LNCaP clone FGC (cell line): Measurements from ENCODE around the gene SEMA3D.

Experiments used
- DNase-seq: peaks from one replicate; pipeline ENCODE4 v3.0.0-alpha.2; 2011; ENCODE audit warnings: low read depth
- H3K4me3 ChIP-seq: 2 replicates; pipeline ENCODE4 v1.5.1; 2011; ENCODE audit warnings: mild to moderate bottlenecking, low read depth, low read length, control low read depth
- TF ChIP-seq, protein P1 (sequence below): IDR thresholded peaks from 2 replicates; pipeline ENCODE4 v1.5.1; 2012; ENCODE audit warnings: mild to moderate bottlenecking; ENCODE audit not compliant: control insufficient read depth, insufficient read depth; ENCODE audit errors: extremely low read depth

The SEMA3D gene

DNA sequence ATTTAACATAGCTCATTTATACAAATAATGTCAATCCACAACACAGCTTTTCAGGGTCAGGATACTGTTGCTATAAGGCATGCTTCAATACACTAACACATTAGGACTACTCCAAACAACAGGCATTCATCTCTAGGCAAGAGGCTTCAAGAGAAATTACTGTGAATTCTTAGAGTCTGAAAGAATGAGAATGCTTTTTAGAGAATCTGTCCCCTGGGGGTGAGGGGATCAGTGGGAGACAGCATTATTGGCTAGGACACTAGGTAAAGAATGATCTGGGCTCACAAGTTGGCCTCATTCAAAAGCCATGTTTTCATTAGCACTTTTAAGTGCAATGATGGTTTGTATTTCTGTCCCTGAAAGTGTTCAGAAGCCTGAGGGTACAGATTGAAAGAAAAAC, 132.6 kb downstream of the SEMA3D start:
- TF ChIP-seq, protein P1, sequence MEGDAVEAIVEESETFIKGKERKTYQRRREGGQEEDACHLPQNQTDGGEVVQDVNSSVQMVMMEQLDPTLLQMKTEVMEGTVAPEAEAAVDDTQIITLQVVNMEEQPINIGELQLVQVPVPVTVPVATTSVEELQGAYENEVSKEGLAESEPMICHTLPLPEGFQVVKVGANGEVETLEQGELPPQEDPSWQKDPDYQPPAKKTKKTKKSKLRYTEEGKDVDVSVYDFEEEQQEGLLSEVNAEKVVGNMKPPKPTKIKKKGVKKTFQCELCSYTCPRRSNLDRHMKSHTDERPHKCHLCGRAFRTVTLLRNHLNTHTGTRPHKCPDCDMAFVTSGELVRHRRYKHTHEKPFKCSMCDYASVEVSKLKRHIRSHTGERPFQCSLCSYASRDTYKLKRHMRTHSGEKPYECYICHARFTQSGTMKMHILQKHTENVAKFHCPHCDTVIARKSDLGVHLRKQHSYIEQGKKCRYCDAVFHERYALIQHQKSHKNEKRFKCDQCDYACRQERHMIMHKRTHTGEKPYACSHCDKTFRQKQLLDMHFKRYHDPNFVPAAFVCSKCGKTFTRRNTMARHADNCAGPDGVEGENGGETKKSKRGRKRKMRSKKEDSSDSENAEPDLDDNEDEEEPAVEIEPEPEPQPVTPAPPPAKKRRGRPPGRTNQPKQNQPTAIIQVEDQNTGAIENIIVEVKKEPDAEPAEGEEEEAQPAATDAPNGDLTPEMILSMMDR, result no peak
- no peak for DNase-seq
- H3K4me3 ChIP-seq, result no peak overlapping the region

DNA sequence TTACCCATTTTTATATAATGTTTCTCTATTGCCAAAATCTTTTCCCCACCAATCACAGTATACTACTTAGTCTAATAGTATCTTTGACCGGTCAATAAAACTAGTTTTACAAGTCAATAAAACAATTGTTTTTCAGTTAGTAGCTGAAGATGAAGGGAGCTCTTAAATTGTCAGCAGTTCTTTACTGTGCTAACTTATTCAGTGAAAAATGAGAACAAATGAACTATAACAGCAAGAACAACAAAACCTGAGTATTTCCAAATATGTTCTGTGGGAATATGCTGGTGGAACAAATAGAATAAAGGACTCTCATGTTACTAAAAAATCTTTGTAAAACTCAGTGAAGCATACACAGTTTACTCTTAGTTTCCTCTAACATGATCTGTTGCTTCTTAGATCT, 134.0 kb downstream of the SEMA3D start:
- no peak for DNase-seq
- TF ChIP-seq, protein P1, result no peak
- H3K4me3 ChIP-seq, result no peak overlapping the region

DNA sequence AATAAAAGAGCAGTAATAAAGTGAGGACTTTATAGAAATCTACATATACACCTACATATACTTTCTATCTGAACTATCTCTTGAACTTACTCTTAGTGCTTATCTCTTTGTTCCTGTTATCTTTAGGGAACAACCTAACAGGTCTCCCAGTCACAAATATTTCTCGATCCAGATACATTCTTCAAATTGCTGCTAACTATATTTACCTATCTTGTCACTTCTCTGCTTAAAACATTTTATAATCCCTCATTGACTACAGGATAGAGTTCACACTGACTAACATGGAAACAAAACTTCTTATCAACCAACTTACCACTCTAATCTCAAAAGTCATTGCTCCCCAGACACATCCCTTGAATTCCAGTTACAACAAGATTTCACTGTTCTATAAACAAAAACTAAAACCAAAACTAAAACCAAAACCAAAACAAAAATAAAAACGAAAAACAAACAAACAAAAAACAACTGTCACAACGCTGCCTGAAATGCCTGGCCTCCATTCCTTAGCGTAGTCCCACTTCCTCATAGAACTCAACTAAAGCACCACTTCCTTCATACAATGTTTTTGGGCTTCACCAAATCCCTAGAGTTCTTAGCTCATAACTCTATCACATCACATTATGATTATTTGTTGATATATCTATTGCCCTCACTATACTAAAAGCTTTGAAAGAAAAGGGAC, 134.7 kb downstream of the SEMA3D start:
- no peak overlapping the region for H3K4me3 ChIP-seq
- no peak for DNase-seq
- TF ChIP-seq, protein P1, result no peak

DNA sequence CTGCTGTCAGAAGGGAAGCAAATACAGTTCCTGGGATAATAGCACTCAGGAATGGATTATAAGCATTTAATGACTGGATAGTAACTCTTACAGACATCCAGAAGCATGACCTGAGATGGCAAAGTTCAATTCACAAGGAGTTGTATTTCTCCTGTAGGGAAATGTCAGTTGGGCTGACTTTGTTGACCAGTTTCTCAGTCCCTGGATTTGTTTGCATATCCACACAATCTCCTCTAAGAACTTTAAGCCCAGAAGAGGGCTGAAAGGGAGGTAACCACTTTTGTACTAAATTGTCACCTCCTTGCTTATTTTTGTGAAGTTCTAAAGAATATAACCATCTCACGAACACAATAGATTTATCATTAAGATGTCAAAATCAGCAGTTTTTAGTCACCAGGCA, 140.3 kb downstream of the SEMA3D start:
- DNase-seq, result no peak
- TF ChIP-seq, protein P1, result no peak
- no peak overlapping the region for H3K4me3 ChIP-seq

DNA sequence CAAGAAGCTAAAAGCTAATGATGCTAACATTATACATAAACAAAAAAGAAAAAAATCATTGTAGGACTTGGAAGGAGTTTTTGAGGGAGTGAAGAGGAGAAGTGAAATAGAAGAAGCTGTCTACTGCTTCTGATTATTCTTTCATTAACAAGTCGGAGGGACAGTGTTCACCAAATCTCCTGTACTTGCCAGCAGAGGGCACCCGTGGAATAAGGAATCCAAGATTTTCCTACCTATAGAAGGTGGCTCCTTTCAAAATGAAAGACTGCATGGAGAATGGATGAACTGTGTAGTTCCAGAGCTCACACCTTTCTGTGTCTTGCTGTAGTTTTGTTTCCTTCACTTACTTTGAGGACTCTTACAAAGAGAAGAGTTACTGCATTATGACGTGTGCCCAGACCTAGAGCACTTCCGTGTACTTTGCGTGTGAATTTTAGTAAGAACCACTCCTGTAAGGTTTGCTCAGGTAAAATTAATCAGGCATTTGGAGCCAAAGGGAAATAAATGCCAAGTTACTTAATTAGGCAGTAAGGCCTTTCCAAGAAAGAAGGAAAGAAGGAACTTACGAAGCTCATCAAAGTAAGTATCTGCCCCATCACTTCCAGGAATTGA, 145.1 kb downstream of the SEMA3D start:
- TF ChIP-seq, protein P1, result peak; percentile 84
- no peak for DNase-seq
- no peak overlapping the region for H3K4me3 ChIP-seq

DNA sequence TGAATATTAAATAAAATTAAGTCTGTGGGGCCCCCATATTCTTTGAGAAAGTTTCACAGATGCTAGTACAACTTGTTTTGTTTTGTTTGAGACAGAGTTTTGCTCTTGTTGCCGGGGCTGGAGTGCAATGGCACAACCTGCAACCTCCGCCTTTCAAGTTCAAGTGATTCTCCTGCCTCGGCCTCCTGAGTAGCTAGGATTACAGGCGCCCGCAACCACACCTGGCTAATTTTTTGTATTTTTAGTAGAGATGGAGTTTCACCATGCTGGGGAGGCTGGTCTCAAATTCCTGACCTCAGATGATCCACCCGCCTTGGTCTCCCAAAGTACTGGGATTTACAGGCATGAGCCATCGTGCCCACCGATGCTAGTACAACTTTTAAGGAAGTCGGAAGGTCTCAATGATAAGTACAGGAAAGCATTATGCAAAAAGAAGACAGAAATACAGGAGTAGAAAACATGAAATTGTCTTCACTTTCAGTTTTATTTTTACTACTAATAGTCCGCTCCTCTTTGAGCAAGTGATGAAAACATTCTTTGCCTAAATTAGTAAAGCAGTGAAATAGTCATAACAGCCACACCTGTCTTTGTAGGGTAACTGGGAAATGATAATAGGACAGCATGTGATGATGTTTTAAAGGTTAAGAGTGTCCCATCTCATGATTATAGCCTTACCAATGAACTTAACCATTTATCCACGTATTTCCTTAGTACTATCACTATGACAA, 147.5 kb downstream of the SEMA3D start:
- DNase-seq, result no peak
- TF ChIP-seq, protein P1, result no peak
- no peak overlapping the region for H3K4me3 ChIP-seq

DNA sequence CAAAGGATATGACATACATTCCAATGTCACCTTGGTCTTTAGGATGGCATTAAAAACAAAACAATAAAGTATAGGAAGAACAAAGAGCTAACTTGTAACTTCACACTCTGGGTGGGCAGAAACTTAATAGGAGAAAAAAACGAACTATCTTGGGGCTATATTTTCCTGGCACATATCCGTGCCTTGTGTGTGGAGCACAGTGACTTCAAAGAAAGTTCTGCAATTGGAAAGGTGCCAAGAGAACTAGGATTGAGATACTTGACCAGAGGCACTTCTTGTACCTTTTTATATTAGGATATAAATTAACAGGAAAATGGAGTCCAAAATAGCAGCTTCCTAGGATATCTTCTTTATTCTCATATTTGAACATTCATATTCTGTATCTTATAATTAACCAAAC, 148.4 kb downstream of the SEMA3D start:
- no peak for DNase-seq
- TF ChIP-seq, protein P1, result no peak
- no peak overlapping the region for H3K4me3 ChIP-seq
